GM19043 (cell line): ENCODE measurements around the gene SP3.

Experiments used
- ATAC-seq: cut with Tn5 transposase; IDR thresholded peaks from one replicate; pipeline ENCODE4 v1.9.1; 2021; ENCODE audit warnings: low read depth; ENCODE audit not compliant: unreplicated experiment

The SP3 gene

GRCh38 chr2:173970516-173970924 is 5.3 kb upstream of the SP3 start:
- ATAC-seq, result no peak

GRCh38 chr2:173969886-173970285 is 4.7 kb upstream of the SP3 start:
- no peak for ATAC-seq

GRCh38 chr2:173968551-173968950 is 3.4 kb upstream of the SP3 start:
- no peak for ATAC-seq

- no peak for ATAC-seq
Observed at GRCh38 chr2:173966274-173967098, 1.3 kb upstream of the SP3 start.

- peak; percentile 2 for ATAC-seq
Observed at GRCh38 chr2:173964565-173965371, 405 bp downstream of the SP3 start.

- peak; percentile 45 for ATAC-seq
Observed at GRCh38 chr2:173963817-173964564, 1.2 kb downstream of the SP3 start.

- peak; percentile 15 for ATAC-seq
Observed at GRCh38 chr2:173963323-173963816, 1.8 kb downstream of the SP3 start.

GRCh38 chr2:173962583-173963110 is 2.5 kb downstream of the SP3 start:
- ATAC-seq, result no peak

GRCh38 chr2:173962031-173962430 is 3.1 kb downstream of the SP3 start:
- ATAC-seq, result no peak

GRCh38 chr2:173961346-173961705 is 3.8 kb downstream of the SP3 start:
- ATAC-seq, result no peak

GRCh38 chr2:173959909-173960308 is 5.3 kb downstream of the SP3 start:
- ATAC-seq, result no peak

- no peak for ATAC-seq
Observed at GRCh38 chr2:173959358-173959884, 5.8 kb downstream of the SP3 start.

GRCh38 chr2:173958198-173958846 is 6.9 kb downstream of the SP3 start:
- ATAC-seq, result no peak

- ATAC-seq, result no peak
Observed at GRCh38 chr2:173957517-173957916, 7.7 kb downstream of the SP3 start.

GRCh38 chr2:173956454-173956853 is 8.7 kb downstream of the SP3 start:
- ATAC-seq, result no peak

- no peak for ATAC-seq
Observed at GRCh38 chr2:173955867-173956266, 9.3 kb downstream of the SP3 start.

GRCh38 chr2:173955004-173955403 is 10.2 kb downstream of the SP3 start:
- ATAC-seq, result no peak

GRCh38 chr2:173953047-173953424 is 12.1 kb downstream of the SP3 start:
- ATAC-seq, result no peak

GRCh38 chr2:173952267-173953046 is 12.7 kb downstream of the SP3 start:
- ATAC-seq, result no peak
